IMR-90 (cell line): Measurements from ENCODE around the gene TMEM38B.

Experiments used
- BHLHE40 ChIP-seq: fragments of 150-350 bp; IDR thresholded peaks from 2 replicates; pipeline ENCODE4 v1.6.1; 2016; ENCODE audit warnings: mild to moderate bottlenecking, low read depth, low read length
- CHD1 ChIP-seq: IDR thresholded peaks from 2 replicates; pipeline ENCODE4 v1.6.1; 2012; ENCODE audit warnings: low read depth, low read length, improper control_type of control experiment
- POLR2A ChIP-seq: IDR thresholded peaks from 2 replicates; pipeline ENCODE4 v1.6.1; 2012; ENCODE audit warnings: mild to moderate bottlenecking, low read depth, low read length
- RAD21 ChIP-seq: IDR thresholded peaks from 2 replicates; pipeline ENCODE4 v1.6.1; 2012; ENCODE audit warnings: low read length, improper control_type of control experiment
- RCOR1 ChIP-seq: IDR thresholded peaks from 2 replicates; pipeline ENCODE4 v1.6.1; 2012; ENCODE audit warnings: mild to moderate bottlenecking, low read length, improper control_type of control experiment; ENCODE audit not compliant: insufficient replicate concordance
- TF ChIP-seq, protein P1 (sequence below): conservative IDR thresholded peaks from 2 replicates; pipeline ENCODE4 v1.5.1; 2012; ENCODE audit warnings: mild to moderate bottlenecking, low read depth, low read length, improper control_type of control experiment
- TF ChIP-seq, protein P2 (sequence below): fragments of 150-350 bp; IDR thresholded peaks from 2 replicates; pipeline ENCODE4 v1.6.1; 2017; ENCODE audit warnings: mild to moderate bottlenecking, antibody characterized with exemption, low read length, low read depth

DNA sequence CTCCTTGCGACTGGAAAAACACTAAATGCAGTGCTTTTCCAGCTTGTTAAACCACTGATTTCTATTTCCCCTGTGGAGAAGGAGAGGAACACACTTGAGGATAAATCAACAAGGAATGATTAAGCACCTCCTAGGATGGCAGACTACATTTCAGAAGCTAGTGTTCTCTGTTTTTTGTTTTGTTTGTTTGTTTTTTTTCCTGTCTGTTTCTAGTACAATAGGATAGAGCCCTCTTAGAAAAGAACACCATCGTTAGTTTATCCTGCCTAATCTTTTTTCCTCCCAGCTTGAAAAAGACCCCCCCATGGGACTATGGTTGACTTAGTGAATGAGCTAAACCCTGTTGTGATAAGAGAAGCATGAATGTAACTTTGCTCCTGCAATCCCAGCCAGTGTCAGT is 36.0 kb upstream of the TMEM38B start:
- TF ChIP-seq, protein P1, sequence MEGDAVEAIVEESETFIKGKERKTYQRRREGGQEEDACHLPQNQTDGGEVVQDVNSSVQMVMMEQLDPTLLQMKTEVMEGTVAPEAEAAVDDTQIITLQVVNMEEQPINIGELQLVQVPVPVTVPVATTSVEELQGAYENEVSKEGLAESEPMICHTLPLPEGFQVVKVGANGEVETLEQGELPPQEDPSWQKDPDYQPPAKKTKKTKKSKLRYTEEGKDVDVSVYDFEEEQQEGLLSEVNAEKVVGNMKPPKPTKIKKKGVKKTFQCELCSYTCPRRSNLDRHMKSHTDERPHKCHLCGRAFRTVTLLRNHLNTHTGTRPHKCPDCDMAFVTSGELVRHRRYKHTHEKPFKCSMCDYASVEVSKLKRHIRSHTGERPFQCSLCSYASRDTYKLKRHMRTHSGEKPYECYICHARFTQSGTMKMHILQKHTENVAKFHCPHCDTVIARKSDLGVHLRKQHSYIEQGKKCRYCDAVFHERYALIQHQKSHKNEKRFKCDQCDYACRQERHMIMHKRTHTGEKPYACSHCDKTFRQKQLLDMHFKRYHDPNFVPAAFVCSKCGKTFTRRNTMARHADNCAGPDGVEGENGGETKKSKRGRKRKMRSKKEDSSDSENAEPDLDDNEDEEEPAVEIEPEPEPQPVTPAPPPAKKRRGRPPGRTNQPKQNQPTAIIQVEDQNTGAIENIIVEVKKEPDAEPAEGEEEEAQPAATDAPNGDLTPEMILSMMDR = no peak
- TF ChIP-seq POLR2A (no peak), BHLHE40 (no peak), RCOR1 (no peak), RAD21 (no peak), CHD1 (no peak)
- TF ChIP-seq, protein P2, sequence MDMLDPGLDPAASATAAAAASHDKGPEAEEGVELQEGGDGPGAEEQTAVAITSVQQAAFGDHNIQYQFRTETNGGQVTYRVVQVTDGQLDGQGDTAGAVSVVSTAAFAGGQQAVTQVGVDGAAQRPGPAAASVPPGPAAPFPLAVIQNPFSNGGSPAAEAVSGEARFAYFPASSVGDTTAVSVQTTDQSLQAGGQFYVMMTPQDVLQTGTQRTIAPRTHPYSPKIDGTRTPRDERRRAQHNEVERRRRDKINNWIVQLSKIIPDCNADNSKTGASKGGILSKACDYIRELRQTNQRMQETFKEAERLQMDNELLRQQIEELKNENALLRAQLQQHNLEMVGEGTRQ = no peak
